ENCODE data around the gene CD247.

DNA sequence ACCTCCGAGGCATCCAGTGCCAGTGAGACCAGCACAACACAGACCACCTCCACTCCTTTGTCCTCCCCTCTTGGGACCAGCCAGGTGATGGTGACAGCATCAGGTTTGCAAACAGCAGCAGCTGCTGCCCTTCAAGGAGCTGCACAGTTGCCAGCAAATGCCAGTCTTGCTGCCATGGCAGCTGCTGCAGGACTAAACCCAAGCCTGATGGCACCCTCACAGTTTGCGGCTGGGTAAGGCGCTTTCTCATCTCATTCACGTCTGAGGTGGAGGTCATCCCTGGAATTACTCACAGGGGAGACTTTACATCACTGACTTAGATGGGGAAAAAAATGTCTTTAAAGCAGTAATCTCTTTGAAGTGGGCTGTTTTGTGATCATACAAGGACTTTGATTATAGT lies 106.3 kb downstream of the CD247 start:
- TF ChIP-seq, protein P1, sequence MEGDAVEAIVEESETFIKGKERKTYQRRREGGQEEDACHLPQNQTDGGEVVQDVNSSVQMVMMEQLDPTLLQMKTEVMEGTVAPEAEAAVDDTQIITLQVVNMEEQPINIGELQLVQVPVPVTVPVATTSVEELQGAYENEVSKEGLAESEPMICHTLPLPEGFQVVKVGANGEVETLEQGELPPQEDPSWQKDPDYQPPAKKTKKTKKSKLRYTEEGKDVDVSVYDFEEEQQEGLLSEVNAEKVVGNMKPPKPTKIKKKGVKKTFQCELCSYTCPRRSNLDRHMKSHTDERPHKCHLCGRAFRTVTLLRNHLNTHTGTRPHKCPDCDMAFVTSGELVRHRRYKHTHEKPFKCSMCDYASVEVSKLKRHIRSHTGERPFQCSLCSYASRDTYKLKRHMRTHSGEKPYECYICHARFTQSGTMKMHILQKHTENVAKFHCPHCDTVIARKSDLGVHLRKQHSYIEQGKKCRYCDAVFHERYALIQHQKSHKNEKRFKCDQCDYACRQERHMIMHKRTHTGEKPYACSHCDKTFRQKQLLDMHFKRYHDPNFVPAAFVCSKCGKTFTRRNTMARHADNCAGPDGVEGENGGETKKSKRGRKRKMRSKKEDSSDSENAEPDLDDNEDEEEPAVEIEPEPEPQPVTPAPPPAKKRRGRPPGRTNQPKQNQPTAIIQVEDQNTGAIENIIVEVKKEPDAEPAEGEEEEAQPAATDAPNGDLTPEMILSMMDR (IDR thresholded peaks at IDR 0.05): no peak
- no peak for TF ChIP-seq POLR2A (IDR thresholded peaks at IDR 0.05)

Data from testis (tissue), 2 donors.